Activated T-cell treated with anti-CD3 and anti-CD28 coated beads for 48 hours (primary cell): Measurements from ENCODE around the gene LRRC31.

ENCODE experiments used
- DNase-seq: peaks from one replicate; pipeline ENCODE4 v3.0.0-alpha.2; 2020; ENCODE audit warnings: low read depth

Gene LRRC31

DNA sequence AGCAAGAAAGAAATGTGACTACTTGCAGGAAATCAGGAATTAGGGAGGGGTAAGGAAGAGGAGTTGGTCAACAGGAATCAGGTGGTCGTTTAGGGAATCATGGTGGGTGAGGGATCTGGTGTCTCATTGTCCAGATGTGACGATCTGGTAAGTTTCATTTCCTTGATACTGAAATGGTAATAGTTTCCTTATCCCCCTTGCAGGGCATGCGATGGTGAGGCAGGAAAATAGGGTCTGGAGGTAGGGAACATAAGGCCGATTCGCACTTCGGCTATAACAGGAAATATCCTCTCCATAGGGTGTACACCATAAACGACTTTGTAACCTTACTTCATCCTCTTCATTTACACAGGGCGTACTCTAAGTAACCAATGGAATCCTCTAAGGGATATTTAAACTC, 56.5 kb downstream of the LRRC31 start:
- DNase-seq, result no peak

DNA sequence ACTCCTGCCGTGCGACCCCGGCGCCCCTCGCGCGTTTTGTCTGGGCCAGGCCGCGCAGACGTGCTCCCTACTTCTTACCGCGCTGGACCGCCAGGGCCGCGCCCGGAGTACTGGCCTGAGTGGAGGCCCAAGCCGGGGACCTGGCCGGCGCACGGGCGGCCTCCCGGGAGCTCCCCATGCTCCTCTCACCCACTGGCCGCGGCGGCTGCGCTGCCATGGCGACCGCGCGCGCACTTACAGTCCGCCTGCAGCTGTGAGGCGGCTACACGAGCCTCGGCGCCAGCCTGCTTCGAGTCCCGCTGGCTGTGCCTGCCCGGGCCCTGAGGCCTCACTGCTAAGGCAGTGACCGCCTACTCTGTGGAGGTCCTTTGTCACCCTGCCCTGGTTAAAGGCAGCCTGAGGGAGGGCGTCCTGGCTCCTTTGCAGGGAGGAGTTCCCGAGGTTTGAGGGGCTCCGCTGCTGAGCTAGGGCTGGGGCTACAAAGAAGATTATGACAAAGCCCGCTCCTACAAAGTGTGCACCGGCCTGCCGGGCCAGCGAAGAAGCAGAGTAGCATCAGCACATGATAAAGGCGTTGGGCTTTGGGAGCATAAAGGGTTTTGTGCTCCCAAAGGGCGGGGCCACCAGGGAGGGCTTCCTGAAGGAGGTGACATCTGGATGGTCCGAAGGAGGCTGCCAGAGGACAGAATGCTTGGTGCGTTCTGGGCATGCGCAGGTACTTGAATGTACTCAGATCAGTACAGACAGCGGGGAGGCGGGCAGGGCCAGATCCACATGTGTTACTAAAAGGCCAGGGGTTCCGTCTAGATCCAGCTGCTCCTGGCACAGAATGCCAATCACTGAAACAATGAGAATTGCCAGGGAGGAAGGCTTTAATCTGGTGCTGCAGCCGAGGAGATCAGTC, 57.2 kb downstream of the LRRC31 start, which contains the start of the genes LRRC34 and LRRIQ4:
Gene LRRC34, minus strand, starts transcription at position 573 of the 904 bp plus-strand sequence. Its CDS starts 356 bp downstream, at position 217.
Gene LRRIQ4, plus strand, starts transcription at position 539 of the 904 bp plus-strand sequence. CDS start 9,052 bp downstream, outside the sequence.
- DNase-seq, result peak; percentile 68

DNA sequence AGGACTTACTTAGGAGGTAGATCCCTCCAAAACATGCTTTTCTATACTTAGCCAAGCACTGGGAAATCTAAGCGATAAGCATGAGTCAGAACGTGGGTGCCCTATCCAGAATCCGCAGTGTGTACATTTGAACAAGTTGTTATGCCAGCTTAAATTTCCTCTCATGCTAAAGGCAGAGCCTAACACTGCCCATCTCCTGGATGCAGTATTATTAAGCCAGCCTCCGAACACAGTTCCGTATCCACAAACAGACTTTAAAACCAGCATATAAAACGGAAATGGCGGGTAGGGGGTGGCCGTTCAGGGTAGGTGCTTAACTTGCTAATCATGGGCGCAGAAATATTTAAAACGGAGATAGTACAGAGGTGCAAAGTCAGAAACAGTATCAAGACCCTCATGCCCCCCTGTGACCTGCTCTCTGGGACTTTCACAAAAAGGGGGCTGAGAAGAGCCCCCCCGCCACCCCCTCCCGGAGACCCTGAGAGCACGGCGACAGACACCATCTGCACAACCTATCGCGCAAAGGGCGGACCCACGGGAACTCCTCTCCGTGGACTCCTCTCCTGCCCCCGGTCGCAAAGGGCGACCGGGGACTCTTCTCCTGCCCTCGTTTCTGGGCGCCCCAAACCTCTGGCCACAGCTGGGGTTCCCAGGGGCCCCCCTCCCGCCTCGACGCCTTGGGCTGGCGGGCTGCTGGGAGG, 58.0 kb downstream of the LRRC31 start:
- no peak for DNase-seq

DNA sequence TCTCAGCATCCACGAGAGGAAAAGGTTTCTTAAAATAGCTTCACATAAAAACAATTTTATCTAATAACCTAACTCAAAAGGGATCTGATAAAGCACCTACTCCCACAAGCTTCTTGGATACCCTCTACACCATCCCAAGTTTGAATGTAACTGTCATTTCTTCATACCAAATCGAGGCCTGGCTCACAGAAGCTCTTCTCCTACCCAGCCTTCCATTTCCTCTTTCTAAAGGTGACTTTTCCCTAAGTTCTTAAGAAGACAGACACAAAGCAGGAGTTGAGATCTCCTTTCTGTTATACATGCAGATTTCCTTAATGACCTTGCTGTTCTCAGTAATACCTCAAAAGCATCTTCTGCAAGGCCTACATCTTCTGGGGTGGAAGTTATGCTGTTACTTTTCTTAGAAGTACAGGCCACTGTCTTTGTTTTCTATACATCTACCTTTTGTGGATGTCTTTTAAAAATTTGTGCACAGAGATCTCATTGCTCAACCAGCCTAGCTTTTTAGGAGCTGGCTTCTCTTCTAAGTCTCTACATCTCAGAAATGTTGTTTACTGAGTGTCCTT, 60.4 kb downstream of the LRRC31 start:
- DNase-seq, result no peak

DNA sequence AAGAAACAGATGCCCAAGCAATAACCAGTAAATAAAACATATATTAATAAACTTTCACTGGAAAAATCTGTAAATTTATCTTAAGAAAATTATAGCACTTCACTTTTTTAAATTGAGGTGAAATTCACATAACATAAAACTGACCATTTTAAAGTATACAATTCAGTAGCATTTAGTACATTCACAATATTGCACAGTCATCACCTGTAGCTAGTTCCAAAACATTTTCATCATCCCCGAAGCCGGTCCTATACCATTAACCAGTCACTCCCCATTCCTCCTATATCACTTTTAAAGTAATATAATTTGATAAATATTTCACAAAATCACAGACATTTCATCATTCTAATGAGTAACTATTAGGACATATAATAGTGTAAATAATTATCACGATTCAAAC, 65.1 kb downstream of the LRRC31 start:
- no peak for DNase-seq

DNA sequence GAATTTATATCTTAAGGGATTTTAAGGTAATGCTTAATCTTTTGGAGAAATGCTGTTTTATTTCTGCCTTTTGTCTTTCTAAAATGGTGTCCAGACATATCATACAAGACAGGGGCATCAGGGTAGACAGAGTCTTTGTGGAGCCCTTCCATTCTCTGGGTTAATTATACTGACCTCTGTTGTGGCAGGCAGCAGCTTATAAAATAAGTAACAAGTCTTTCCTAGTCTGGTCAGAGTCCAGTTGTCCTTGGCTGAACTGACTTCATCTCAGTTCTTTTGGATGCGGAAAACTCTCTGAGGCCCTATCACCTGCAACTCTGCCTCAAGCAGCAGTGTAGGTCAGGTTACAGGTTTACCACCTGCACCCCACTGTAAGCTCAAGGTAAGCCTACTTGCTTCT, 77.4 kb downstream of the LRRC31 start:
- no peak for DNase-seq

DNA sequence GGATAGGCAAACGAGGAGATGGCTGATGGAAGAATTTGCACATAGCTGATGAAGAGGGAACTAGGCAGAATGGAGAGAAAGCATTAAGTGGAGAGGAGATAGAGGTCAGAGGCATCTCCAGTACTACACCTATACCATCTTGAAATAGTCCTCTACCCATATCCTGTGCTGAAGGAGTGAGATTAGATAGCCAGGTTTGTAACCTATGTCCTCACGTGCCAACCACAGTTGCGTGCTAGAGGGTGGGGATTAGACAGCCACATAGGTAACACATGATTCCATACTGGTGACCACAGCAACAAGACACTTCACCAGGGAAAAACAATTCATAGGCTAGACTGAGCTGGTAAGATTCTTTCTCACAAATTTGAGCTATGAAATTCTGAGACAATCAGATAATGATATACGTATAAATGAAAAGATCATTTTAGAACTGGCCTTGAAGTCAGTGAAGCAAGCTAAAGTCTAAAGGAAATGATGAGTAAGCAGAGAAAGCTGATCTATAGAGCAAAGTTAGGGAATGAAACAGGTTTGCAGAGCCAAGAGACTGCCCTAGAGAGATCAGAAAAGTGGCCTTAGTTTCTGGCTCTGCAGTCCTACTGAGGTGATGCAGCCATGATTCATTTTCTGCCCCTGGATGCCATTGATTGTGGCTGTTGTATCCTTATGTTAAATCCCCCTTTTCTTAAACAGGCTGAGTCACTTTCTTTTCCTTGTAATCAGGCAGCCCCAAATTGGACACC, 78.9 kb downstream of the LRRC31 start:
- DNase-seq, result no peak

DNA sequence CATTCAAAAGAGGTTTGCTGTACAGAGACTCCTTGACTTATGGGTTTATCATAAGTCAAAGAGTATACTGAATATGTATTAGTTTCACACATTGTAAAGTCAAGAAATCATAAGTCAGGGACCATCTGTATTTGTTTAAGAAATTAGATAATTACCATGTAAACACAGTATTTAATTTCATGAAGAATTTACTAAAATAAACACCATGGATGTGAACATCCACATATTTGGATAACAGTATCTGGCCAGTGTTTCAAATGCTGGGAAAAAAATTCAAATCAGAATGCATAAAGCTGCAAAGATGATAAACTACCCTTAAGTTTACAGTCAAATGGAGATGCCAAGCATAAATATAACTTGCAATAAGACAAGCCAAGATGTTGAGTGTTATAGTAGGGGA, 79.5 kb downstream of the LRRC31 start:
- no peak for DNase-seq
